Liver (tissue), 3 donors: ENCODE results near the gene PPIL3.

ENCODE experiments used
- EGR1 ChIP-seq, 2 donors: IDR thresholded peaks; 2 replicates each; pipeline ENCODE4 v1.6.1; 2016 to 2018; ENCODE audit warnings: antibody characterized with exemption in 2 of 2, low read depth in 2 of 2
- REST ChIP-seq: IDR thresholded peaks from 2 replicates; pipeline ENCODE4 v1.6.1; 2016; ENCODE audit warnings: antibody characterized with exemption, mild to moderate bottlenecking
- SP1 ChIP-seq: IDR thresholded peaks from 2 replicates; pipeline ENCODE4 v1.6.1; 2018; ENCODE audit warnings: antibody characterized with exemption, mild to moderate bottlenecking
- YY1 ChIP-seq: IDR thresholded peaks from 2 replicates; pipeline ENCODE4 v1.6.1; 2016; ENCODE audit warnings: antibody characterized with exemption, mild to moderate bottlenecking
- TF ChIP-seq, protein P1 (sequence below): fragments of 150-350 bp; IDR thresholded peaks from 2 replicates; pipeline ENCODE4 v1.5.1; 2017; ENCODE audit warnings: improper control_type of control experiment, low read depth, low read length; ENCODE audit not compliant: missing input control
- TF ChIP-seq, protein P2 (sequence below): IDR thresholded peaks from 2 replicates; pipeline ENCODE4 v1.6.1; 2016; ENCODE audit warnings: antibody characterized with exemption
- TF ChIP-seq, protein P3 (sequence below): IDR thresholded peaks from 2 replicates; pipeline ENCODE4 v1.6.1; 2016; ENCODE audit warnings: antibody characterized with exemption
- donor health status: healthy.
- donor health status: healthy.

- TF ChIP-seq, protein P1, sequence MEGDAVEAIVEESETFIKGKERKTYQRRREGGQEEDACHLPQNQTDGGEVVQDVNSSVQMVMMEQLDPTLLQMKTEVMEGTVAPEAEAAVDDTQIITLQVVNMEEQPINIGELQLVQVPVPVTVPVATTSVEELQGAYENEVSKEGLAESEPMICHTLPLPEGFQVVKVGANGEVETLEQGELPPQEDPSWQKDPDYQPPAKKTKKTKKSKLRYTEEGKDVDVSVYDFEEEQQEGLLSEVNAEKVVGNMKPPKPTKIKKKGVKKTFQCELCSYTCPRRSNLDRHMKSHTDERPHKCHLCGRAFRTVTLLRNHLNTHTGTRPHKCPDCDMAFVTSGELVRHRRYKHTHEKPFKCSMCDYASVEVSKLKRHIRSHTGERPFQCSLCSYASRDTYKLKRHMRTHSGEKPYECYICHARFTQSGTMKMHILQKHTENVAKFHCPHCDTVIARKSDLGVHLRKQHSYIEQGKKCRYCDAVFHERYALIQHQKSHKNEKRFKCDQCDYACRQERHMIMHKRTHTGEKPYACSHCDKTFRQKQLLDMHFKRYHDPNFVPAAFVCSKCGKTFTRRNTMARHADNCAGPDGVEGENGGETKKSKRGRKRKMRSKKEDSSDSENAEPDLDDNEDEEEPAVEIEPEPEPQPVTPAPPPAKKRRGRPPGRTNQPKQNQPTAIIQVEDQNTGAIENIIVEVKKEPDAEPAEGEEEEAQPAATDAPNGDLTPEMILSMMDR: no peak
- TF ChIP-seq, protein P2, sequence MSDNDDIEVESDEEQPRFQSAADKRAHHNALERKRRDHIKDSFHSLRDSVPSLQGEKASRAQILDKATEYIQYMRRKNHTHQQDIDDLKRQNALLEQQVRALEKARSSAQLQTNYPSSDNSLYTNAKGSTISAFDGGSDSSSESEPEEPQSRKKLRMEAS: peak; percentile 16
- TF ChIP-seq SP1 (peak; percentile 65), REST (peak; percentile 95), EGR1 (IDR thresholded peaks at IDR 0.05; ENCODE audit: low read depth in 2 of 2) (peak in 1 of 2 donors; percentile 17), YY1 (peak; percentile 99)
- TF ChIP-seq, protein P3, sequence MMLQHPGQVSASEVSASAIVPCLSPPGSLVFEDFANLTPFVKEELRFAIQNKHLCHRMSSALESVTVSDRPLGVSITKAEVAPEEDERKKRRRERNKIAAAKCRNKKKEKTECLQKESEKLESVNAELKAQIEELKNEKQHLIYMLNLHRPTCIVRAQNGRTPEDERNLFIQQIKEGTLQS: no peak
Measured at GRCh38 chr2:200864176-200865034, 24.5 kb downstream of the PPIL3 start, which contains the start of gene CLK1.
